GM12878 (cell line): Measurements from ENCODE around the gene YTHDC1. TPM values are rescaled to one million over a fixed set of nuclear protein-coding genes. Genes with fewer than 3 reads are reported as not detected.

Experiments used
- ATAC-seq: fragments of 200-7000 bp; cut with Tn5 transposase; 3 replicates; pipeline ENCODE4 v1.9.1; 2020; ENCODE audit warnings: mild to moderate bottlenecking, moderate library complexity
- BruUV-seq: library from RNA; stranded (reverse); fragments of 400-500 nt; replicated peaks from 2 replicates; lab custom pipeline; 2021; lab: Mats Ljungman, UMichigan
- CTCF ChIA-PET: fragments of 300-600 bp; sonication (Branson Sonifier 250); formaldehyde crosslinking; extraction: SDS; loops from one replicate; lab custom pipeline; 2021; ENCODE audit warnings: inconsistent platforms; lab: Yijun Ruan, JAX
- POLR2A ChIA-PET: fragments of 350-600 bp; formaldehyde crosslinking; extraction: SDS; loops from one replicate; lab custom pipeline; 2021; ENCODE audit warnings: inconsistent platforms; lab: Charles Lee
- RAD21 ChIA-PET: fragments of 300-600 bp; sonication (Branson Sonifier 250); formaldehyde crosslinking; loops from one replicate; lab custom pipeline; 2023; ENCODE audit warnings: antibody characterized with exemption; ENCODE audit not compliant: unreplicated experiment; lab: Charles Lee
- SMC1A ChIA-PET: fragments of 300-600 bp; sonication (Branson Sonifier 250); formaldehyde crosslinking; loops from one replicate; lab custom pipeline; 2023; ENCODE audit not compliant: unreplicated experiment, uncharacterized antibody; lab: Charles Lee
- DNase-seq: peaks from one replicate; pipeline ENCODE4 v3.0.0-alpha.2; 2011; ENCODE audit warnings: low read depth, low spot score
- FAIRE-seq: peaks from 3 replicates; lab custom pipeline; 2011; peaks lifted over from hg19 to GRCh38; lab: Jason Lieb, UNC
- H2AFZ ChIP-seq: 2 replicates; pipeline ENCODE4 v1.6.0; 2011; ENCODE audit warnings: low read depth, low read length, control low read depth; ENCODE audit not compliant: control insufficient read depth
- H3K27ac ChIP-seq: 2 replicates; pipeline ENCODE4 v1.5.1; 2011; ENCODE audit warnings: control low read depth; ENCODE audit not compliant: control insufficient read depth, insufficient read depth
- H3K27me3 ChIP-seq, 2 experiments: replicated peaks in 1 of 2; 2 replicates each; pipeline versions ENCODE4 v1.6.0 to v1.6.1; 2011; ENCODE audit warnings: low read length in 1 of 2; ENCODE audit not compliant: control insufficient read depth in 2 of 2, insufficient read depth in 2 of 2
- H3K36me3 ChIP-seq, 2 experiments: 2 replicates each; pipeline ENCODE4 v1.5.1; 2011; ENCODE audit warnings: low read length in 1 of 2; ENCODE audit not compliant: control insufficient read depth in 2 of 2, insufficient read depth in 2 of 2
- H3K4me1 ChIP-seq: 2 replicates; pipeline ENCODE4 v1.6.1; 2011; ENCODE audit warnings: mild to moderate bottlenecking, low read length, moderate library complexity, mixed read lengths; ENCODE audit not compliant: control insufficient read depth, insufficient read depth
- H3K4me2 ChIP-seq: 2 replicates; pipeline ENCODE4 v1.6.0; 2011; ENCODE audit warnings: control low read depth; ENCODE audit not compliant: control insufficient read depth, insufficient read depth
- H3K4me3 ChIP-seq: fragments of 200-600 bp; sonication (generic); 2 replicates; pipeline ENCODE4 v1.5.1; 2016
- H3K79me2 ChIP-seq: 2 replicates; pipeline ENCODE4 v1.6.0; 2011; ENCODE audit warnings: low read length; ENCODE audit not compliant: control insufficient read depth, insufficient read depth
- H3K9ac ChIP-seq: 2 replicates; pipeline ENCODE4 v1.8.0; 2011; ENCODE audit warnings: low read length, control low read depth, mixed read lengths; ENCODE audit not compliant: control insufficient read depth, insufficient read depth
- H3K9me3 ChIP-seq: replicated peaks from 3 replicates; pipeline ENCODE4 v1.5.1; 2011; ENCODE audit warnings: mild to moderate bottlenecking, low read length; ENCODE audit not compliant: control insufficient read depth, insufficient read depth
- H4K20me1 ChIP-seq: 2 replicates; pipeline ENCODE4 v1.6.0; 2011; ENCODE audit not compliant: control insufficient read depth, insufficient read depth
- CBX3 ChIP-seq: fragments of 200-600 bp; sonication (generic); IDR thresholded peaks from 2 replicates; pipeline ENCODE4 v1.6.1; 2016; ENCODE audit warnings: low read depth, borderline replicate concordance
- CHD4 ChIP-seq: fragments of 200-600 bp; sonication (generic); IDR thresholded peaks from 2 replicates; pipeline ENCODE4 v1.6.1; 2016; ENCODE audit warnings: mild to moderate bottlenecking
- KAT2A ChIP-seq: conservative IDR thresholded peaks from 2 replicates; pipeline ENCODE4 v1.6.1; 2011; ENCODE audit warnings: low read depth, low read length; ENCODE audit not compliant: control insufficient read depth
- NR2F1 ChIP-seq: fragments of 450-650 bp; conservative IDR thresholded peaks from 2 replicates; pipeline ENCODE4 v1.6.1; 2017; ENCODE audit warnings: mild to moderate bottlenecking
- POLR2AphosphoS2 ChIP-seq: IDR thresholded peaks from 2 replicates; pipeline ENCODE4 v1.6.1; 2011; ENCODE audit warnings: low read depth, mild to moderate bottlenecking, low read length, improper control_type of control experiment, moderate library complexity
- PRDM15 ChIP-seq: fragments of 450-650 bp; formaldehyde crosslinking; IDR thresholded peaks from 2 replicates; pipeline ENCODE4 v1.4.0; 2020; ENCODE audit warnings: mild to moderate bottlenecking, moderate library complexity
- SIN3A ChIP-seq: IDR thresholded peaks from 2 replicates; pipeline ENCODE4 v1.6.1; 2012; ENCODE audit warnings: low read depth, low read length, improper control_type of control experiment
- WGBS: methylation state at CpG from one replicate; pipeline ENCODE4 v1.1.6; 2016; ENCODE audit warnings: low lambda C conversion rate; ENCODE audit not compliant: insufficient replicate concordance, insufficient coverage; ENCODE audit errors: missing lambda C conversion rate; 5-methylcytosine and 5-hydroxymethylcytosine counted together
- in situ Hi-C: fragments of 300-500 bp; cut with MboI; formaldehyde crosslinking; loops from 9 replicates; pipeline ENCODE4 v1.14.3; 2018; ENCODE audit warnings: mixed read lengths
- intact Hi-C: fragments of 100-400 bp; cut with micrococcal nuclease; formaldehyde crosslinking; loops from one replicate; pipeline ENCODE4 v1.14.2; 2022; ENCODE audit not compliant: unreplicated experiment
- polyA plus RNA-seq, 11 experiments: library from polyadenylated mRNA; depleted of rRNA in 4 of 11; unstranded in 6 of 11; stranded (reverse) in 5 of 11; fragments of >200 nt; fragmentation: Nextera tagmentation in 4 of 11; fragmentation: Illumina TruSeq in 1 of 11; extraction: Ambion mirVana in 4 of 11; extraction: Trizol in 1 of 11; gene quantifications; 1 replicate in 1 of 11; 2 replicates in 10 of 11; pipeline versions ENCODE4 v1.2.1 to v1.2.3, GENCODE V29; 2011 to 2016; ENCODE audit warnings: inconsistent platforms in 2 of 11, missing spikeins in 2 of 11, low read depth in 1 of 11
- total RNA-seq, 4 experiments: library from RNA; depleted of rRNA in 3 of 4; stranded (reverse); fragments of >200 nt in 3 of 4; fragmentation: Illumina TruSeq in 1 of 4; extraction: Trizol in 1 of 4; gene quantifications; 2 replicates each; pipeline versions ENCODE4 v1.2.1 to v1.2.3, GENCODE V29; 2013 to 2021

Gene YTHDC1
- total and polyA plus RNA-seq, 10 of the 15 experiments (the other 5 are each of a cell fraction or from before 2014, with no cell fraction given): 18.7 to 83.2 (median 47.5) TPM

- ATAC-seq: no peak
- intact Hi-C loops: no loop called here
- RAD21 ChIA-PET: no interaction called here
Measured at GRCh38 chr4:68267433-68267944, 82.4 kb downstream of the YTHDC1 start.

More at GRCh38 chr4:68267433-68267944, 82.4 kb downstream of the YTHDC1 start:
- in situ Hi-C loops: no loop called here
- no peaks in the 10 kb centered on the region for H4K20me1 ChIP-seq
- no peaks in the 10 kb centered on the region; the same call in 2 of the 3 replicates for H3K9me3 ChIP-seq
- no peak for TF ChIP-seq POLR2AphosphoS2
- TF ChIP-seq SIN3A: no peak
- no peak for TF ChIP-seq CHD4
- no peak for TF ChIP-seq PRDM15
- no peak for TF ChIP-seq CBX3
- no peak for TF ChIP-seq KAT2A
- TF ChIP-seq NR2F1: no peak
- WGBS: 58% methylated on average over 2 of the region's 2 CpGs
- no peaks in the 10 kb centered on the region for H3K79me2 ChIP-seq
- H3K4me2 ChIP-seq: no peak overlapping the region
- no TSS peak for BruUV-seq
- H3K4me3 ChIP-seq: no peak overlapping the region
- POLR2A ChIA-PET: no interaction called here
- no peak overlapping the region for H2AFZ ChIP-seq
- CTCF ChIA-PET: interaction anchor here (1.9 kb wide), 1 partner anchor 109 kb away, joined by 7 read pairs; no protein-coding TSS in a partner anchor
- no peak overlapping the region for H3K27ac ChIP-seq
- DNase-seq (no peak), FAIRE-seq (no peak)
- no peaks in the 10 kb centered on the region for H3K4me1 ChIP-seq
- no peaks in the 10 kb centered on the region for H3K36me3 ChIP-seq
- H3K9ac ChIP-seq: no peak overlapping the region
- H3K27me3 ChIP-seq: no peaks in the 10 kb centered on the region
- SMC1A ChIA-PET: interaction anchor here (1.9 kb wide), 1 partner anchor 9 kb away, joined by 8 read pairs; no protein-coding TSS in a partner anchor
